Prostate gland (tissue), 2 donors: ENCODE measurements around the gene DCDC1.

Experiments
- CTCF ChIP-seq, 4 experiments: fragments of 200-600 bp in 2 of 4; fragments of 450-650 bp in 2 of 4; sonication (generic) in 2 of 4; IDR thresholded peaks; 1 replicate in 3 of 4; 2 replicates in 1 of 4; pipeline ENCODE4 v1.5.1; 2016 to 2019; ENCODE audit warnings: antibody characterized with exemption in 4 of 4, mild to moderate bottlenecking in 2 of 4, moderate library complexity in 2 of 4
- POLR2A ChIP-seq: fragments of 450-650 bp; IDR thresholded peaks from one replicate; pipeline ENCODE4 v1.6.1; 2016; ENCODE audit warnings: antibody characterized with exemption, mild to moderate bottlenecking

- no peak for TF ChIP-seq POLR2A
- peak in 1 of 4 experiments; percentile 11 for TF ChIP-seq CTCF (IDR thresholded peaks at IDR 0.05)
These were observed 136.1 kb downstream of the DCDC1 start for GRCh38 chr11:31233425-31233824.
